Fibroblast of skin of abdomen (primary cell): ENCODE results near the gene CPA4.

Experiments
- DNase-seq: peaks from one replicate; pipeline ENCODE4 v3.0.0-alpha.2; 2013

Gene CPA4

DNA sequence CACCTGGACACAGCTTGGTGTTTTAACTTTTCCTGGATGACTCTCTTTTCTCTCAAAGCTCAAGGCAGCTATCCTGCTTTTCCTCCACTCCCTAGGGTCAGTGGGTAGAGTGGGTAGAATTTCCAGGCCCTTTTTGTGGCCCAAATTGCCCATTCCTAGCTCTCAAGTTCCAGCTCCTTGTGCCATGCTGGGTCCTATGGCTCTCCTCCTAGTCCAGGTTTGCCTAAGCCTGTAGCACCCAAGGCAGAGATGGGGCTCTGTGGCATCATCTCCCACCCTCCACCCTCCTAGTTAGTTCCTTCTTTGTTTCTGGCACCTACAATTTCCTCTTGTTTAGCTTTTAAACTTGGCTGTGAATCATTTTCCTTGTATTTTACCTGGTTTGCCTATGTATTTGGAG is 9.7 kb downstream of the CPA4 start:
- no peak for DNase-seq

DNA sequence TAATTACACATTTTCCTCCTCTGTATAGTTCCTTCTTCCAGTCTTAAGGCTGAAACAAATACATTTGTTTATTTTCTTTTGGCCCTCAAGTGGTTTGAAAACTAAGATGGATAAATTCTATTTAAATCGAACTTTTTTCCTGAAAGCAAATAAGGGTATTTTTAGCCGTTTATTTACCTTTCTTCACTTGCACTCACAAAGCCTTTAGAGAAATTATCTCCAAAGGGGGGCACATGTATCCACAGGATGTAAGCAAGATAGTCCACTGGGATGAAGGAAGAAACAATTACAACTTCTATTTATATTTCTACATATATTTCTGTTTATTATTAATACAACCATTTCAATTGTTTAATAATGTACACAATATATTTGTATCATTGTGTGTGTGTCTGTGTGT is 10.2 kb downstream of the CPA4 start:
- no peak for DNase-seq

DNA sequence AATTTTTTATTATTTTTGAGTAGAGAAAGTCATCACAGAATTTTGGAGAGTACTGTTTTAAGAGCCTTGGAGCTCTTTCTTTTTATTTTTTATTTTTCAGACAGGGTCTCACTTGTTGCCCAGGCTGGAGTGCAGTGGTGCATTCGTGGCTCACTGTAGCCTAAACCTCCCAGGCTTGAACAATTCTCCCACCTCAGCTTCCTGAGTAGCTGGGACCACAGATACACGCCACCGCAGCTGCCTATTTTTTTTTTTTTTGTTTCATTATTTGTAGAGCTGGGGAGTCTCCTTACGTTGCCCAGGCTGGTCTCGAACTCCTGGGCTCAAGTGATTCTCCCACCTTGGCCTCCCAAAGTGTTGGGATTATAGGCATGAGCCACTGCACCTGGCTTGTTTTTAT is 10.6 kb downstream of the CPA4 start:
- DNase-seq = no peak

DNA sequence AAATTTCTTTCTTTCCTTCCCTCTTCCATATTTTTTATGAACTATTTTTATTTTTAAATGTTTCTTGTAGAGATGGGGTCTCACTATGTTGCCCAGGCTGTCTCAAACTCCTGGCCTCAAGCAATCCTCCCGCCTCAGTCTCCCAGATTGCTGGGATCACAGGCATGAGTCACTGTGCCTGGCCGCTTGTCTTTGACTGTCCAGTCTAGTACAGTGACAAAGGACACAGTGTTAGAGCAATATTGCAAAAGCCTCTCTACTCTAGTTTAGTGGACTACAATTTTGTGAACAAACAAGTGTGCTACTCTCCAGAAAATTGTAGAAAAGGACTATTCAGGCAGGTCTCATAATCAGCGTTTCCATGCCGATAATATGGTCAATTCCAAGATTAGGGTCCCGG is 11.0 kb downstream of the CPA4 start:
- DNase-seq = no peak

DNA sequence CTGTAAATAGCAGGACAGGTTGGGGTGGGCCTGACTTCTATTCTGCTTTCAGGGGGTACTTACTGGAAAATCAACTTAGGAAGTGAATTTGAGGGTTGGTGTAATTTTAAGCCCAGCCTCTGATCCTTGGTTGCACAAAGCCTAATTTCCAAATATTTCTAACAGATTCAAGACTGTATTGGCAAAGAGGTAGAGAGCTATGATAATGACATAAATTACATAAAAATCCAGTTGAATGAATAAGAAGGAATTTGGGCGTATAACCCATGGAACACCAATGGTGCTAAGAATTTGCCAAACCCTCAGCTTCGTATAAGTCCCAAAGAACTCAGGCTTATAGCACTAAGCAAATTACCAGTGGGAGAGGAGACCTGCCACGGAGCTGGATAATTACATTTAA is 11.9 kb downstream of the CPA4 start:
- DNase-seq = no peak

DNA sequence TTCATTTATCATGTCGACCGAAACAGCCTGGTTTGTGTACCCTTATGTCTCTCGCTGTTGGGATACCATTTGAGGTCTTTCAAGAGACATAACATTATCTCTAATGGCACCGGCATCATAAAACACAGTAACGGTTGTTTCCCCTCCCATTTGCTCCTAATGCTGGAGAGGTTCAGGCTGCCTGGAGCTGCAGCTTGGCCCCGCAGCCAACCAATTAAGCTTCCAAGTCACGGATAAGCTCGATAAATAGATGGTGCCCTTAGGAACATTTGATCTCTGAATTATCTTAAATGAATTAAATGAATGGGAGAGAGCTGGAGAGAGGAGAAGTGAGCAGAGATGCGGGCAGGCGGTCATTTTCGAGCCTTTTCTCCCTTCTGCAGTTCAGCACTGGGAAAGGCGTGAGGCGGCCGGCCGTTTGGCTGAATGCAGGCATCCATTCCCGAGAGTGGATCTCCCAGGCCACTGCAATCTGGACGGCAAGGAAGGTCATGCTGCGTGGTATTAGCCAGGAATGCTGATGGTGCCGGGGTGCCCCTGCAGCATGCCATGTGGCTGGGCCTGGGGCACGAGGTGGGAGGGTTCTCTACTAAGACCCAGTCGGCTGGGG is 12.6 kb downstream of the CPA4 start:
- DNase-seq = no peak

DNA sequence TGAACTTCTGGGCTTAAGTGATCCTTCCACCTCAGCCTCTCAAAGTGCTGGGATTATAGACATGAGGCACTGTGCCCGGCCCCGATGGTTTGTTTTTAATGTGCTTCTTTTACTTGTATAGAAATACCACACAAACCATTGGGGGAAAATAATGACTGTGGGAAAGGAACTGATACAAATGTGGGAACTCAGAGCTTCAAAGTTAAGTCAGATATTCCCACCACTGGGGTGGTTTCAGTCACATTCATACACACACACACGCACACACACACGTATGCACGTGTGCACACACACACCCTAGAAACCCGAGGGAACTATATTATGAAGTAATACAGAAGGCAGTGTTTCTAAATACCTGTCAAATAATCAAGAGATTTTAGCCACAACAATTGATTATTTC is 17.0 kb downstream of the CPA4 start:
- DNase-seq = no peak

DNA sequence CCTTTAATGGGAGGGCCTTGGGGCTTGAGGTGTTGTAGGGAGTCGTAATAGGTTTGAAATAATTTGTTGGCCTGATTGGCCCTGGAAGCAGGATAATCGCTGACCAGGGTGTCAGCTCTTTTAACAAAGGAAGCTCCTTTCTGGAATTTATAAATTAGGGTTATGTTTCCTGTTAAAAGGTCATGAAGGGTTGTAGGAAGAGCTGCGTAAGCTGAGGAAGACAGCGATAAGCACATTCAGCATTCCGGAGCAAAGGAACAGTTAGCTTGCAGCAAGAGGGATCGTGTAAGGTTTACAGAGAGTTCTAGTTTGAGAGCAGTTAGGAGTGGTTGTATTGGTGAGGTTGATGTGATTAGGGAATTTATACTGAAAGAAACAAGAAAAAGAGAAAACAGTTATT is 21.3 kb downstream of the CPA4 start:
- no peak for DNase-seq

DNA sequence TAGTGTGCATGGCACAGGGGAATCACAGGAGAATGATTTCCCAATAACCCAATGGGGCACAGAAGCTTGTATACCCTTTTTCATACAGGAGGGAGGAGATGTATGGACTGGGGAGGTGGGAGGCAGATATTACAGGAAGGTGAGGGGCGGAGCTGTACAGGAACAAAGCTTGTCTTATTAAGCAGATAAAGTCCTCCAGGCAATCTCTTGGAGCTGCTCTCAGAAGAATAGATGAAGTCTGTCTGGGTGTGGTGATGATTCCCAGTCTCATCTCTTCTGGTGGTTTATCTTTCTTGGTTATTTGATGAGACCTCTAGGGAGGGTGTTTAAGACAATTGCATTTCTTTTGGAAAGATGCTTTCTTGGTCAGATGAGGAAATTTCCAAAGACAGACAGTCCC is 26.6 kb downstream of the CPA4 start:
- no peak for DNase-seq

DNA sequence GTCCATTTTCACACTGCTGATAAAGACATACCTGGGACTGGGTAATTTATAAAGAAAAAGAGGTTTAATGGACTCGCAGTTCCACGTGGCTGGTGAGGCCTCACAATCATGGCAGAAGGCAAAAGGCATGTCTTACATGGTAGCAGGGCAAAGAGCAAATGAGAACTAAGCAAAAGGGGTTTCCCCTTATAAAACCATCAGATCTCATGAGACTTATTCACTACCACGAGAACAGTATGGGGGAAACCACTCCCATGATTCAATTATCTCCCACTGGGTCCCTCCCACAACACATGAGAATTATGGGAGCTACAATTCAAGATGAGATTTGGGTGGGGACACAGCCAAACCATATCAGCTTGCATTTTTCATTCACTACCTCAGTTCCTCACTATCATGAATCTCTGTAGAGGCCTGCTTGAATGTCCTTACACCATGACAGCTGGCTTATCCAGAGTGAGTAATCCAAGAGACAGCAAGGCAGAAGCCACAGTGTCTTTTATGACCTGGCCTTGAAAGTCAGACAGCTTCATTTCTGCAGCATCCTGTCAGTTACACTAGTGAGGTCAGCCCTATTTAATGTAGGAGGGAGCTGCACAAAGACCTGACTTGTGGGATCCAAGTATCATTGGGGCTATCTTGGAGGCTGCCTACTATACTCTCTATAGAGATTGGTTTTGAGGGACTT is 28.7 kb downstream of the CPA4 start:
- DNase-seq = peak; percentile 44

DNA sequence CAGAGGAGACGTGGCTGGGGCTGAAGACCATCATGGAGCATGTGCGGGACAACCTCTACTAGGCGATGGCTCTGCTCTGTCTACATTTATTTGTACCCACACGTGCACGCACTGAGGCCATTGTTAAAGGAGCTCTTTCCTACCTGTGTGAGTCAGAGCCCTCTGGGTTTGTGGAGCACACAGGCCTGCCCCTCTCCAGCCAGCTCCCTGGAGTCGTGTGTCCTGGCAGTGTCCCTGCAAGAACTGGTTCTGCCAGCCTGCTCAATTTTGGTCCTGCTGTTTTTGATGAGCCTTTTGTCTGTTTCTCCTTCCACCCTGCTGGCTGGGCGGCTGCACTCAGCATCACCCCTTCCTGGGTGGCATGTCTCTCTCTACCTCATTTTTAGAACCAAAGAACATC is 29.7 kb downstream of the CPA4 start:
- no peak for DNase-seq

DNA sequence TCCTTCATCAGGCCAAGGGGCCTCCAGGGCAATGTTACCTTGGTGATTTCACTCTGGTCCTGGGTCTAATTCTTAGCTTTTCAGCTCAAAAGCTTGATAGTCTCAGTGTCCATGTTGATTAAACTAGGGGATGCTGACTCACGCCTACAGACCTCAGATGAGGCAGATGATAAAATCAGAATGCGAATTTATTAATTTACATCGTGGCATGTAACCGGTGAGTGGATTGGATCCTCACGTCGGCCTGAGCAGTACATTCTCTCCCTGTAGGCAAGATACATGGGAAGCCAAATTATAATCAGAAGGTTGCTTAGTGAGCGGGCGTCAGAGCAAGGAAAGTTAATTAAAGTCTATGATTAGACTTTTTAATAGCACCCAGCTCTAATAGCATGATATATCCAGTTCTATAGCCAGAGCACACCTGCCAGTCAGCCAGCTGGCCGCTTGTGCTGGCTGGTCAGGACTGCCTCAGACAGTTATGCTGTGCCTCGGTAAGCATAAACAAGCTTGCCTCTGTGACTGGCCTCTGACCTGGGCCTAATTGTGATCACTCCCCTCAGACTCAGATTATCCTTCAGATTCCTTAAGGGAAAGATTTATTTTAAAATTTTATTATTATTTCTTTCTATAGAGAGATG is 31.5 kb downstream of the CPA4 start:
- no peak for DNase-seq

DNA sequence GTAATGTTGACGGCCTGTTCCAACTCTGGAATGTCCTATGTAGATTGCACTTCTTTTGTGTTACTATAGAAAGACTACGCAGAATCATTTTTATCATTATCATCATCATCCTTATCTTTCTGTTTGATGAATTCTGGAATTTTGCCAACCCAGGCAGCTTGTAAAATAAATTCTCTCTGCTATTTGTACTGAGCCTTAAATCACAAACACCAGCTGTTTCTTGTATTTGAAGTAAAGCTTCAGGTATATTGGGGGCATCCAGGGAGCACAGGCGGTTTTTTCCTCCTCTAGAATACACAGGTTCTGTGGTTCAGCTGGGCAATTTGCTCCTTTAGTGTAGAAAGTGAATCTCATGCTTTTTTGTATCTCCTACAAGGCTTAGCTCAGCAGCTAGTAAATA is 36.7 kb downstream of the CPA4 start:
- no peak for DNase-seq

DNA sequence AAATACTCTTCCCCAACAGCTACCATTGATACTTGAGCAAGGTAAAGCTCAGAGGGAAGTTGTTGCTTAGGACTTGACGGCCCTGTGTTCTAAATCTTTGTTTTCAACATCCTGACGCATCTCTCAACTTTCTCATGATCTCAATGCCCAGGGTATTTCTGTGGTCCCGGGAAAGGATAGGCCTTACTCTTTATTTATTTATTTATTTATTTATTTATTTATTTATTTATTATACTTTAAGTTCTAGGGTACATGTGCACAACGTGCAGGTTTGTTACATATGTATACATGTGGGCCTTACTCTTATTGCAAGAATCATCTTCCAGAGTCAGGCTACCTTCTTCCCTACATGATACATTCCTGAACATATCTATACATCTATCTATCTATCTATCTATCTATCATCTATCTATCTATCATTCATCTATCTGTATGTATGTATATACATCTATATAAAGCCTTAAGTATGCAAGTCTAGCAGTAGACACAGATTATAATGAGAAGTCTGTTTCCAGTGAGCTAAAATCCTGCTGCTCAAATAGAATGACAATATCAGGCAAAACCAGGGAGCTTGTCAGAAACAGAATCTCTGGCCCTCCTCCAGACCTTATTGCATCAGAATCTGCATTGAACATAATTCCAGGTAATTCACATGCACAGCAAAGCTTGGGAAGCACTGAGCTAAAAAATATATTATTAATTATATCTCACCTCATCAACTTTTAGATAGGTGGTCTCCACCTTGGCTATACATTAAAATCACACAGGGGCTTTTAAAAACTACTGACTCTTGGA is 39.5 kb downstream of the CPA4 start:
- DNase-seq = no peak

DNA sequence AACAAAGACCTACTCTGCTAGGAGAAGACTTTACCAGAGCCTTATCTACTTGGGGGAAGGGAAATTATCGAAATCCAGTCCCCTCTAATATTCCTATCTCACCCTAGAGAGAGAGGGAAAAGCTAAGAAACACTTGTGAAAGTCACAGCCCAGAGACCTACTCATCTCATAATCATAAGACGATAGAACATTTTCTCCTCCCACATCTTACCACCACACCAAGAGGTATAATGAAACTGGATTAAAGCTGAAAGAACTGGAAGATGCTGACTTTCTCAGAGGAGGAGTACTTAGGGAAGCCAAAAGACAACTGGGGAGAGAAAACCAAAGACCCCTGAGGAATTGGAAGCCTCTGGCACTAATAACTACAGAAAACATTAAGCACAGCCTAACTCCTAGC is 40.9 kb downstream of the CPA4 start:
- no peak for DNase-seq

DNA sequence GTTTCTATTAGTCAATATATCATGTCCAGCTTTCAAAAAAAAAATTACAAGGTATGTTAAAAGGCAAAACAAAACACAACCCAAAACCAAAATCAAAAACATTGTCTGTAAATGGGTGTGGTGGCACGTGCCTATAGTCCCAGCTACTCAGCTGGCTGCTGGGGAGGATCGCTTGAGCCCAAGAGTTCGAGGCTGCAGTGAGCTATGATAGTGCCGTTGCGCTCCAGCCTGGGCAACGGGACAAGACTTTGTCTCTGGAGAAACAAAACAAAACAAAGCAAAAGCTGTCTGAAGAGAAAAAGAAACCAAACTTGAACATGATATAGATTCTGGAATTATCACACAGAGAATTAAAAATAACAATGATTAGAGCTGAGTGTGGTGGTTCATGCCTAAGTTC is 41.3 kb downstream of the CPA4 start:
- no peak for DNase-seq

DNA sequence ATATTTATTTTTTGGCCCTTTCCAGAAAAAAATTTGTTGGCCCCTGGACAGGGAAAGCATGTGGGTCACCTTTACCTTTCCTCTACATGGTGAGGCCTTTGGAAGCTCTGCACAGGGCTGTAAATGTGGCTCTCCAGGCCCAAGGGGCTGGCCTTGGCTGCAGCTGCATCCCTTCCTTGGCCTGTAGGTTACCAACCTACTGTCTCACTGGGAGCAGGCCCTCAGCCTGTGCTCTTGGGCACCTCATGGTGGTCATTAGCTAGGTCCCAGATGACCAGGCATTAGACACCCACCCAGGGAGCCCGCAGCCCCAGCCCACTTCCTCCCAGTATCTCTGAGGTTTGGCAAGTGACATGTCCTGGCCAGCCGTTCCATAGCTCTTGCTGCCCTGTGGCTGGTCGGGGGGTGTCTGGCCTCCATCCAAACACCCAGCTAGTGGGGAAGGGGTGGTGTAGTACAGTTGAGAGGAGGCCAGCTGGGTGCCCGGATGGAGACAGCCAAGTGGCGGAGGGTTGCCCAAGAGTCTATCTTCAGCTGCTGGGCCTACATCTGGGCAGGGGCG is 44.5 kb downstream of the CPA4 start:
- no peak for DNase-seq

DNA sequence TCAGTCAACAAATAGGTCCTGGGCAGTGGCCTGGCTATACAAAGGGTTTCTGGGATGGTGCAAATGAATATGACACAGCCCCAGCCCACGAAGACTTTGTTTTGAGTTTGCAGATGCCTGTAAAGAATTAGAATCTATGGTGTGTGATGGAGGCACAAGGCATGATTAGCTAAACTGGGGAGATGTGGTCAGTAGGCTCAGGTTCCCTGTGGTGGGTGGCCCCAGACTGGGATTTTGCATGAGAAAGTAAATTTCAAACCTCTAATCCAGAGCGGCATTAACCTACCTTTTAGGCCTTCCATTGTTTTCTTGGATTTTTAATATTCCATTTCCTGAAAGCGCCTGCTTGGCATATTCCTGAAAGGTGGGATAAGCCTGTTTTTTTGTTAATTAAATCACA is 45.3 kb downstream of the CPA4 start:
- DNase-seq = no peak

DNA sequence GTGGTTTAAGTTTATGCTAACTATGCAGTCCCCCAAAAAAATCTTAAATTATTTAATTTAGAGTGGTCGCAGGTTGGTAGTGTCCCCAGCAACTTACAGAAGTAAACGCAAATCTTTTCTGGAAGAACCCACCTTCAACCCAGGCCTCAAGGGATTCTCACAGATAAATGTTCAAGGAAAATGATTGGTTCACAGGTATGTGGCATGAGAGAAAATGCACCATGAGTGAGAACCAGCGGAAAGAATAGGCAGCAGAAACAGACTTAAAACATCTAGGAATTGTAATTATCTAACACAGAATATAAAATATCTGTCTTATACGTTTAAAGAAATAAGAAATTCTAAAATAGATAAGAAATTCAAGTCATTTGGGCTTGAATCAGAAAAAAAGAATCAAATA is 48.9 kb downstream of the CPA4 start:
- DNase-seq = no peak

DNA sequence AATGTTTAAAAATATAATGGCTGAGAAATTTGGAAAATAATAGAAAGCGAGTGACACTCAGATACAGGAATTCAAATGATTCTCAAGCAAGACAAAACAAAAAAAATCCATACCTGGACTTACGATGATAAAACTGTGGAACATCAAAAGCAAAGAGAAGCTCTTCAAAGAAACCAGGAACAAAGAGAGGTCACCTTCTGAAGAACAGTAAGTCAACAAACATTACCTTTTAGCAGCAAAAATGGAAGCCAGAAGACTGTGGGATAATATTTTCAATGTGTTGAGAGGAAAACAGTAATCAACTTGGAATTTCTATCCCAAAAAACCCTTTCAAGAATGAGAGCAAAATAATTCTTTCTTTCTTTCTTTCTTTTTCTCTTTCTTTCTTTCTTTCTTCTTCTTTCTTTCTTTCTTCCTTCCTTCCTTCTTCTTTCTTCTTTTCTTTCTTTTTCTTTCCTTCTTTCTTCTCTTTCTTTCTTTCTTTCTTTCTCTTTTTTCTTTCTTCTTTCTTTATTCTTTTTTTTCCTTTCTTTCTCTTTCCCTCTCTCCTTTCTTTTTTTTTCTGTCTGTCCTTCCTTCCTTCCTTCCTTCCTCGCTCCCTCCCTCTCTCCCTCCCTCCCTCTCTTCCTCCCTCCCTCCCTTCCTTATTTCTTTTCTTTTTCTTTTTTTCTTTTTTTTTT is 49.9 kb downstream of the CPA4 start:
- DNase-seq = no peak

DNA sequence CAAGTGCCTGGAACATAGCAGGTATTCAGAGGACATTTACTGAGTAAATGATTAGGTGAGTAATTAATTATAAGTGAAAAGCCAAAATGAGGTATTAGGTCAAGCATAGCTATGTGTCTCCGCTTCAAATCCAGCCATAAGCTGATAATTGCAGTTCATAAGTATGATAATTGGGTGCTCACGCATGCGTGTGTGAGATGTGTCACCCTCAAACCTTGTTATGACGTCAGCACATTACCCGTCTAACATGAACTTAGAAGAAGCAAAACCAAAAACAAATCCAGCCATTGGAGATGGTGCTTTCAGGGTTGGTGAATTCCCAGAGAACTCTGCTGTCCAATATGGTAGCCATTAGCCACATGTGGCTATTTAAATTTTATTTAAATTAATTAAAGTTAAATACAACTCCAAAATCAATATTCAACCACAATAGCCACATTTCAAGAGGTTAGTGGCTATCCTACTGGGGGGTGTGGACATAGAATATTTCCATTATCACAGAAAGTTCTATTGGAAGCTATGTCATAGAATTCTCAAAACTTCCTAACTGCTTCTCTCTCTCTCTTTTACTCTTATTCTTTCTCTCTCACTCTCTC is 51.4 kb downstream of the CPA4 start, which contains the start of gene CPA5:
TSS of gene CPA5 (plus strand) at position 546 of the 596 bp plus-strand sequence. CDS start 1,670 bp downstream, outside the sequence.
- no peak for DNase-seq

DNA sequence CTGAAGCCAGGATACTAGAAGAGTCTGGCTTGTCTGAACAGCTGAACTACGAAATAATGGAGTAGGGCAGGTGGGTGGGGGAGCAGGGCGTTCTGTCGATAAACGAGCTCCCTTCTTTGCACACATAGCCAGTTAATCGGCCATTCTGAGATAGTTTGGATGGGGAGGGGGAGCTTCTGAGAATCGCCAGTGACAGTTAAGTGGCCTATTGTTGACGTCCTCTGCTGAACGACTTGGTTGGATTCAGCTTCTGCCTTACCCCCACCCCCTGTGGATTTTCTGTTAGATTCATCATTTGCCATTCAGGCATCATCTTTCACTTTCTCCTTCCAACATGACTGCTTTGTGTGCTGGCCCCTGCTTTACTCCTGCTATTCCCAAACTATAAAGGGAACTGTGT is 52.2 kb downstream of the CPA4 start:
- no peak for DNase-seq
